HG03571 (cell line): Measurements from ENCODE around the gene FNDC10.

Experiments
- ATAC-seq: cut with Tn5 transposase; IDR thresholded peaks from one replicate; pipeline ENCODE4 v1.9.1; 2021; ENCODE audit not compliant: unreplicated experiment

Gene FNDC10

GRCh38 chr1:1627829-1628753 lies 28.2 kb upstream of the FNDC10 start:
- ATAC-seq: no peak

GRCh38 chr1:1627261-1627828 lies 27.4 kb upstream of the FNDC10 start:
- no peak for ATAC-seq

- ATAC-seq: no peak
Measured at GRCh38 chr1:1626207-1627141, 26.5 kb upstream of the FNDC10 start.

- no peak for ATAC-seq
Measured at GRCh38 chr1:1625824-1626206, 25.9 kb upstream of the FNDC10 start.

GRCh38 chr1:1625404-1625775 lies 25.5 kb upstream of the FNDC10 start:
- ATAC-seq: no peak

GRCh38 chr1:1624443-1625403 lies 24.8 kb upstream of the FNDC10 start:
- no peak for ATAC-seq

GRCh38 chr1:1623631-1624442 lies 23.9 kb upstream of the FNDC10 start:
- ATAC-seq: no peak

GRCh38 chr1:1623181-1623630 lies 23.3 kb upstream of the FNDC10 start:
- ATAC-seq: no peak

- no peak for ATAC-seq
Measured at GRCh38 chr1:1622788-1623094, 22.8 kb upstream of the FNDC10 start.

GRCh38 chr1:1622010-1622787 lies 22.3 kb upstream of the FNDC10 start:
- no peak for ATAC-seq

GRCh38 chr1:1621173-1622009 lies 21.5 kb upstream of the FNDC10 start:
- no peak for ATAC-seq

- ATAC-seq: no peak
Measured at GRCh38 chr1:1620433-1621139, 20.7 kb upstream of the FNDC10 start.

GRCh38 chr1:1619917-1620361 lies 20.0 kb upstream of the FNDC10 start:
- no peak for ATAC-seq

- ATAC-seq: no peak
Measured at GRCh38 chr1:1618396-1619068, 18.6 kb upstream of the FNDC10 start.

GRCh38 chr1:1617925-1618324 lies 18.0 kb upstream of the FNDC10 start:
- ATAC-seq: no peak

GRCh38 chr1:1617516-1617915 lies 17.6 kb upstream of the FNDC10 start:
- no peak for ATAC-seq

GRCh38 chr1:1616838-1617237 lies 16.9 kb upstream of the FNDC10 start:
- ATAC-seq: no peak
